Measurements from ENCODE around the gene BLNK. TPM values are rescaled to one million over a fixed set of nuclear protein-coding genes. Genes with fewer than 3 reads are reported as not detected.

The BLNK gene
- total RNA-seq, 1 experiment from 2014 or later: 1.0 TPM

GRCh38 chr10:96288151-96288621, 16.8 kb upstream of the BLNK start:
- H3K4me2 ChIP-seq: no peak overlapping the region
- CTCF ChIA-PET: no interaction called here
- POLR2A ChIA-PET (ENCODE audit: unreplicated experiment): no interaction called here

GRCh38 chr10:96287392-96288105, 16.2 kb upstream of the BLNK start:
- H3K4me1 ChIP-seq (replicated peaks; ENCODE audit: insufficient read depth): no peaks in the 10 kb centered on the region
- H3K4me3 ChIP-seq: no peak overlapping the region
- no peaks in the 10 kb centered on the region for H4K20me1 ChIP-seq (ENCODE audit: insufficient read depth)
- intact Hi-C loops (cut with micrococcal nuclease; ENCODE audit: unreplicated experiment): loop anchor here (2.0 kb wide), 1 partner anchor 21 kb away; no protein-coding TSS in a partner anchor
- H3F3A ChIP-seq (ENCODE audit: insufficient read depth, low read depth): no peaks in the 10 kb centered on the region
- H3K9me3 ChIP-seq (ENCODE audit: insufficient read depth, low read depth): no peaks in the 10 kb centered on the region
- no peaks in the 10 kb centered on the region for H3K9me2 ChIP-seq (ENCODE audit: insufficient read depth)
- BruUV-seq (replicated peaks): no TSS peak
- no peak overlapping the region for H3K27ac ChIP-seq
- no peak overlapping the region for H2AFZ ChIP-seq
- H3K79me2 ChIP-seq (ENCODE audit: low read depth): no peaks in the 10 kb centered on the region
- no peaks in the 10 kb centered on the region for H3K36me3 ChIP-seq (ENCODE audit: low read depth)
- ChIA-PET POLR2A (ENCODE audit: unreplicated experiment) (no interaction called here), CTCF (no interaction called here)
- H3K4me2 ChIP-seq: no peak overlapping the region
- no peak for DNase-seq
- TF ChIP-seq EZH2 (IDR thresholded peaks at IDR 0.05; ENCODE audit: low read depth) (no peak), CTCF (conservative IDR thresholded peaks at IDR 0.05) (no peak)
- no peaks in the 10 kb centered on the region for H3K27me3 ChIP-seq (ENCODE audit: insufficient read depth, low read depth)

More at GRCh38 chr10:96288151-96288621, 16.8 kb upstream of the BLNK start:
- intact Hi-C loops (cut with micrococcal nuclease; ENCODE audit: unreplicated experiment): no loop called here
- Histone ChIP-seq H3K4me3 (no peak overlapping the region), H2AFZ (no peak overlapping the region), H4K20me1 (ENCODE audit: insufficient read depth) (no peaks in the 10 kb centered on the region), H3F3A (ENCODE audit: insufficient read depth, low read depth) (no peaks in the 10 kb centered on the region), H3K9me2 (ENCODE audit: insufficient read depth) (no peaks in the 10 kb centered on the region), H3K4me1 (replicated peaks; ENCODE audit: insufficient read depth) (no peaks in the 10 kb centered on the region), H3K27me3 (ENCODE audit: insufficient read depth, low read depth) (no peaks in the 10 kb centered on the region), H3K9me3 (ENCODE audit: insufficient read depth, low read depth) (no peaks in the 10 kb centered on the region), H3K79me2 (ENCODE audit: low read depth) (no peaks in the 10 kb centered on the region), H3K27ac (no peak overlapping the region), H3K36me3 (ENCODE audit: low read depth) (no peaks in the 10 kb centered on the region)
- BruUV-seq (replicated peaks): no TSS peak
- TF ChIP-seq CTCF (conservative IDR thresholded peaks at IDR 0.05) (no peak), EZH2 (IDR thresholded peaks at IDR 0.05; ENCODE audit: low read depth) (no peak)
- no peak for DNase-seq

- intact Hi-C loops (cut with micrococcal nuclease; ENCODE audit: unreplicated experiment): no loop called here
These were observed 14.0 kb upstream of the BLNK start for GRCh38 chr10:96285331-96285752.

More at GRCh38 chr10:96285331-96285752, 14.0 kb upstream of the BLNK start:
- Histone ChIP-seq H3K4me2 (no peak overlapping the region), H3K36me3 (ENCODE audit: low read depth) (no peaks in the 10 kb centered on the region), H3K4me1 (replicated peaks; ENCODE audit: insufficient read depth) (no peaks in the 10 kb centered on the region), H3K4me3 (no peak overlapping the region), H4K20me1 (ENCODE audit: insufficient read depth) (no peaks in the 10 kb centered on the region), H3K27me3 (ENCODE audit: insufficient read depth, low read depth) (no peaks in the 10 kb centered on the region), H3K9me2 (ENCODE audit: insufficient read depth) (no peaks in the 10 kb centered on the region), H3F3A (ENCODE audit: insufficient read depth, low read depth) (no peaks in the 10 kb centered on the region), H3K79me2 (ENCODE audit: low read depth) (no peaks in the 10 kb centered on the region), H3K9me3 (ENCODE audit: insufficient read depth, low read depth) (no peaks in the 10 kb centered on the region), H2AFZ (no peak overlapping the region), H3K27ac (no peak overlapping the region)
- POLR2A ChIA-PET (ENCODE audit: unreplicated experiment): no interaction called here
- no peak for DNase-seq
- BruUV-seq (replicated peaks): no TSS peak
- TF ChIP-seq EZH2 (IDR thresholded peaks at IDR 0.05; ENCODE audit: low read depth) (no peak), CTCF (conservative IDR thresholded peaks at IDR 0.05) (no peak)
- CTCF ChIA-PET: no interaction called here
